GM19043 (cell line): ENCODE measurements around the gene SPAG9.
"Not testable (repeated sequence)": the region's sequence is repeated elsewhere in the genome, so short reads cannot be mapped to it uniquely, and the experiment has no call there.

Experiments used
- ATAC-seq: cut with Tn5 transposase; IDR thresholded peaks from one replicate; pipeline ENCODE4 v1.9.1; 2021; ENCODE audit warnings: low read depth; ENCODE audit not compliant: unreplicated experiment

The SPAG9 gene

GRCh38 chr17:50945779-50946222 is 174.9 kb downstream of the SPAG9 start:
- ATAC-seq = no peak

- no peak for ATAC-seq
Measured at GRCh38 chr17:50944902-50945720, 175.6 kb downstream of the SPAG9 start.

GRCh38 chr17:50944054-50944901 is 176.4 kb downstream of the SPAG9 start:
- ATAC-seq = no peak

GRCh38 chr17:50943575-50943933 is 177.1 kb downstream of the SPAG9 start:
- ATAC-seq = no peak

- not testable (repeated sequence) for ATAC-seq
Measured at GRCh38 chr17:50941676-50942048, 179.0 kb downstream of the SPAG9 start.

GRCh38 chr17:50939795-50940684 is 180.6 kb downstream of the SPAG9 start:
- ATAC-seq = no peak

GRCh38 chr17:50939542-50939794 is 181.2 kb downstream of the SPAG9 start:
- ATAC-seq = no peak

GRCh38 chr17:50938821-50939541 is 181.7 kb downstream of the SPAG9 start:
- no peak for ATAC-seq

GRCh38 chr17:50935996-50936266 is 184.7 kb downstream of the SPAG9 start:
- no peak for ATAC-seq

GRCh38 chr17:50935221-50935995 is 185.3 kb downstream of the SPAG9 start:
- ATAC-seq = no peak

GRCh38 chr17:50934672-50935220 is 185.9 kb downstream of the SPAG9 start:
- no peak for ATAC-seq

- no peak for ATAC-seq
Measured at GRCh38 chr17:50934161-50934560, 186.5 kb downstream of the SPAG9 start.

GRCh38 chr17:50931144-50931908 is 189.3 kb downstream of the SPAG9 start:
- no peak for ATAC-seq

GRCh38 chr17:50928646-50929045 is 192.0 kb downstream of the SPAG9 start:
- no peak for ATAC-seq

- no peak for ATAC-seq
Measured at GRCh38 chr17:50927287-50927686, 193.4 kb downstream of the SPAG9 start.

GRCh38 chr17:50926523-50926922 is 194.1 kb downstream of the SPAG9 start:
- no peak for ATAC-seq

GRCh38 chr17:50925296-50925891 is 195.3 kb downstream of the SPAG9 start:
- no peak for ATAC-seq

GRCh38 chr17:50924800-50925199 is 195.9 kb downstream of the SPAG9 start:
- ATAC-seq = no peak
